Epithelial cell of prostate (primary cell): ENCODE measurements around the gene PAQR6.
"Not testable (repeated sequence)": the region's sequence is repeated elsewhere in the genome, so short reads cannot be mapped to it uniquely, and the experiment has no call there.

Experiments
- DNase-seq: peaks from one replicate; pipeline ENCODE4 v3.0.0-alpha.2; 2011; ENCODE audit warnings: low read depth, low spot score
- H3K27ac ChIP-seq: fragments of 450-650 bp; 2 replicates; pipeline ENCODE4 v1.5.1; 2017; ENCODE audit warnings: mild to moderate bottlenecking

The PAQR6 gene

DNA sequence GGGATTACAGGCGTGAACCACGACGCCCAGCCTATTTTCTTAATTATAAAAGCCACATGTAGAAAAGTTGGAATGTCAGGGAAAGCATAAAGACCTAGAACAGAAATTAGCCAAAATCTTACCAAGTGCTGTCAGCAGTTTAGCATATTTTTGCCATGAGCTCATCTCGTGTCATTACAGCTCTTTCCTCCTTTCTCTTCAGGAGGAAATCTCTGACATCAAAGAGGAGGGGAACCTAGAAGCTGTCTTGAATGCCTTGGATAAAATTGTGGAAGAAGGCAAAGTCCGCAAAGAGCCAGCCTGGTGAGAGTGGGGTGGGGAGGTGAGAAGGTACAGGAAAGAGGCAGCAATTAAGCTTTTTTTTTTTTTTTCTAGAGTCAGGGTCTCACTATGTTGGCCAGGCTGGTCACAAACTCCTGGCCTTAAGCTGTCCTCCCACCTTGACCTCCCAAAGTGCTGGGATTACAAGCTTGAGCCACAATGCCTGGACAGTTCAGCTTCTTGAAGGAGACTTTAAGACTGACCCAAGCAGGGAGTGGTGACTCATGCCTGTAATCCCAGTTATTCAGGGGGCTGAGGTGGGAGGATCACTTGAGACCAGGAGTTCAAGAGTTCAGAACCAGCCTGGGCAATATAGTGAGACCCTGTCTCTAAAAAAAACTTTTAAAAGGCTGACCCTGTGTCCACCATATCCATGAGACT lies 14.3 kb downstream of the PAQR6 start:
- no peak overlapping the region for H3K27ac ChIP-seq
- DNase-seq, result no peak

DNA sequence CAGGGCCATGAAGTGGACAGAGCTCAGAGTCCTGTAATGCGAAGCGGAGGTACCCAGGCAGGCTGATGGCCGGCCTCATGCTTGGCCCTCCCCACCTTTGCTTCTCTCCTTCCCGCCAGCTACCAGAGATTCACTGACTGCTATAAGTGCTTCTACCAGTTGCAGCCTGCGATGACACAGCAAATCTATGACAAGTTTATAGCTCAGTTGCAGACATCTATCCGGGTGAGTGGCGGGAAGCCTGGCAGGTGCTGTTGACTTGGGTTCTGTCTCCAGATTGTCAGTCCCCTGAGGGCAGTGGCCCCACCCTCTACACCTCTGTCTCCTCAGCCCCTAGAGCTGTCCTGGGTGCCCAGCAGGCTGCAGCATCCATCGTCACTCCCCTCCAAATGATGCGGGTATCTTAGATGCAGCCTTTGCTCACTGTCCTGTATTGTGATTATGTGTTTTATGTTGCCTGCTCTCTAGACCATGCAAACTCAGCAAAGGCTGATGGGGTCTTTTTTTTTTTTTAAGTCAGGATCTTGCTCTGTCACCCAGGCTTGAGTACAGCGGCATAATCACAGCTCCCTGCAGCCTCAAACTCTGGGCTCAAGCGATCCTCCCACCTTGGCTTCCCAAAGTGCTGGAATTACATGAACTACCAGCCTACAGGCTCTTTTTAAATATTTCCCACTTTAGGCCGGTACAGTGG lies 15.5 kb downstream of the PAQR6 start:
- DNase-seq, result no peak
- H3K27ac ChIP-seq, result no peak overlapping the region

DNA sequence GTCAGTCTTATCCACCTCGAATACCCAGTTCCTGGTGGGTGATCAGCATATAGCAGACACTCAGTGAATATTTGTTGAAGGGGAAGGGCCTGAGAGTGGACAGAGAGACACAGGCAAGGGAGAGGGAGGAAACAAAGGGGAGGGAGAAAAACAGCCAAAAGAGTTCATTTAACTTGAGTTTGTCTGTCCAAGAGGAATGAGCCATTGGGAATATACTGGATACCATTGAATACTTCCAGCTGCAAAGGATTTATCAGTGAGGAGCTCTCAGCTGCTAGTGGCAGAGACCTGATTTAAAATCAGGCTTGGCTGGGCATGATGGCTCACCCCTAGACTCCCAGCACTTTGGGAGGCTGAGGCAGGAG lies 17.4 kb downstream of the PAQR6 start:
- no peak overlapping the region for H3K27ac ChIP-seq
- DNase-seq, result no peak

DNA sequence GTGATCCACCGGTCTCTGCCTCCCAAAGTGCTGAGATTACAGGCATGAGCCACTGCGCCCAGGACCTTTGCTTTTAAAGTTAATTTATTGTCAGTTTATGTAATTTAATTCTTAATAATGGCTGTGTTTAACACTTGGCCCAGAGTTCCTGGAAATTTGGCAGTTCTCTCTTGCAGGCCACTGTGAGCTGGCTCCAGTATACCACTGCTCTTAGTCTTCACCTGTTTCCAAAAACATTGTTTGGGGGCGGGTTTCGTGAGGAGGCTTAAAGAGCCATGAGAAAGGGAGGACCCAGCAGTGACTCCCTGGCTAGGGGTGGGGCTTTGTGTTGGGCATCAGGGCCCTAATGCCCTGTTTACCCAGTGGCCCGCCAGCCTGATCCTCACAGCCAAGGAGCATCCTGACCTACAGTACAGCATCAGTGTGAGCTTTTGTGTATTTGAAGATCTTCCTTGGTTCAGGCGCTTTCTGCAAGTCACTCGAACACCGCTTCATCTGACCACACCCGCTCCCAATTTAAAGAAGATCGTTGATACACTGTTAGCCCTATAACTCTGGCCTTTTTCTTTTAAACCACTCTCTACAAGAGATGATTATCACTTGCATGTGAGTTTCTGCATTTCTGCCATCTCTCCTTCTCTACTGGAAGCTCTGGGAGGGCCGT lies 17.9 kb downstream of the PAQR6 start:
- no peak overlapping the region for H3K27ac ChIP-seq
- DNase-seq, result no peak

DNA sequence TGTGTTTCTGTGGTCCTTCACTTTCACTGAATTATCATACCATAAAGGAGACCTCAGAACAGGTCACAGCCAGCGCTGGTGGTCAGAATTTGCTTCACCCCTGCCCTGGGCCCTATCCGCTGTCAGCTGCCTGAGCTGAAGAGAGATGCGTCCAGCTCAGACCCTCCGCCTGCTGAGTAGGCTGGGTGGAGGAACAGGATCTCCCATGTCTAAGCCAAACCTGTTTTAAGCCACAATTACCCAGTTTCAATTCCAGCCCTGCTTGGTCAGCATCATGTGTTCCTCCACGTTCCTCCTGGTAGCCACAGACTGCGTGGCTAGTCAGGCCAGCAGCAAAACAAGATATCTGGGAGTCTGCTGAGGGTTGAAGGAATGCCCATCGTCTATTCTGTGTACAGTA lies 19.4 kb downstream of the PAQR6 start:
- H3K27ac ChIP-seq, result no peak overlapping the region
- no peak for DNase-seq

DNA sequence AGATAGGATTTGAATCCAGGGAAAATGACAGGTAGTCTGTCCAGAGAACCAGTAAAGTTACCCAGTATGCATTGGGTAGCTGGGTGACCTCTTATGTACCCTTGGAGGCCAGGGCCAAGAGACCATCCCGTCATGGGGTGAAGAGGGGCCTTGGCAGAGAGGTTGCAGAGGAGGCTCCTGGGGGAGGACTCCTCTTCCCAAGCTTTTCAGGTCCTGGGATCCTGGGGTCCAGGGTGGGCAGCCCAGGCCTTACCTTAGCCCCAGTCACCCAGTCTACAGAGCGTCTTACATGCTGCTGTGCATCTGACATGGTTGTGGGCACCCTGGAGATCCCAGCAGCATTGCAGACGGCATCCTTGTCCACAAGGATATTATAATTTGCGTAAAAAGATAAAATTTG lies 21.1 kb downstream of the PAQR6 start:
- no peak for DNase-seq
- H3K27ac ChIP-seq, result no peak overlapping the region

DNA sequence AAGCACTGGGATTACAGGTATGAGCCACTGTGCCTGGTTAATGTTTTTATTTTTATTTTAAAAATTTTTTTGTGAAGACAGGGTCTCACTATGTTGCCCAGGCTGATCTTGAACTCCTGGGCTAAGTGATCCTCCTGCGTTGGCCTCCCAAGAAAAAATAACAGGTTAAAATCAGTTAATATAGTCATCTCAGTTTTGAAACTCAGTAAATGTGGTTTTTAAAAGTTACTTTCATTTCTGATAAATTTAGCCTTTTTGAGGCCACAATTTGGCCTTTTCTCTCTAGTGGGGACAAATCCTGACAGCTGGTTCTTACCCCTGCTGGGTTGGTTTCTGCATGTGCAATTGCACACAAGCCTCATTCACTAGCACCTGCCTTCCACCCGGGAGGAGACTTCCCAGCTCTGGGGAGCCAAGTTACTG lies 21.7 kb downstream of the PAQR6 start:
- H3K27ac ChIP-seq, result no peak overlapping the region
- no peak for DNase-seq

DNA sequence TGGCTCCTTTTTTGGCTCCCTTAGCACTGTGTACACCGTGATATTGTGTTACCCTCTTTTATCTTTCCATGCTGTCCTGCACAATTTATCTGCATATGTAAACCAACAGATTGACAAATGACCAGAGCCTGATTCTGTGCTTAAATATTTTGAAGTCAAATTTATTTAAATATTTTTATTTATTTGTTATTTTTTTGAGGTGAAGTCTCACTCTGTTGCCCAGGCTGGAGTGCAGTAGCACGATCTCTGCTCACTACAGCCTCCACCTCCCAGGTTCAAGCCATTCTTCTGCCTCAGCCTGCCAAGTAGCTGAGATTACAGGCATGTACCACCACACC lies 22.2 kb downstream of the PAQR6 start:
- H3K27ac ChIP-seq, result no peak overlapping the region
- no peak for DNase-seq

DNA sequence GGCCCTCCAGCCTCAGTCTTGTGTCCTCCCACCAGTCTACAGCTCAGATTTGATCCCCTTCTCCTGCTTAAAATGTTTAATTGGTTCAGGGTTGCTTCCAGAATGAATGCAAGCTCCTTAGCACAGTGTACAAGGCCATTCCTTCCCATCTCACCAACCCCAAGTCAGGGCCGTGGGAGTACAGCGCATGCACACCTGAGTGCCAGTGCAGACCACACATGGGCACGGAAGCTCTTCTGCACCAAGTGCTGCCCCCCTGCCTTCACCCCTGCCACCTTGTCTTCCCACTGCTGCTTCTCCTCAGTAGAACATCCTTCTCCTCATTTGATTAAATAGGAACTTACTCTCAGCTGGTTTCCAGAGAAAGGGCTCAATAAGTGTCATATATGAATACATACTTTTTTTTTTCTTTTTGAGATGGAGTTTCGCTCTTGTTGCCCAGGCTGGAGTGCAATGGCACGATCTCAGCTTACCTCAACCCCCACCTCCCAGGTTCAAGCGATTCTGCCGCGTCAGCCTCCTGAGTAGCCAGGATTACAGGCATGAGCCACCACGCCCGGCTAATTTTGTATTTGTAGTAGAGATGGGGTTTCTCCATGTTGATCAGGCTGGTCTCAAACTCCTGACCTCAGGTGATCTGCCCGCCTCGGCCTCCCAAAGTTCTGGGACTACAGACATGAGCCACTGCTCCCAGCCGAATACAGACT lies 25.7 kb downstream of the PAQR6 start:
- DNase-seq, result no peak
- no peak overlapping the region for H3K27ac ChIP-seq

DNA sequence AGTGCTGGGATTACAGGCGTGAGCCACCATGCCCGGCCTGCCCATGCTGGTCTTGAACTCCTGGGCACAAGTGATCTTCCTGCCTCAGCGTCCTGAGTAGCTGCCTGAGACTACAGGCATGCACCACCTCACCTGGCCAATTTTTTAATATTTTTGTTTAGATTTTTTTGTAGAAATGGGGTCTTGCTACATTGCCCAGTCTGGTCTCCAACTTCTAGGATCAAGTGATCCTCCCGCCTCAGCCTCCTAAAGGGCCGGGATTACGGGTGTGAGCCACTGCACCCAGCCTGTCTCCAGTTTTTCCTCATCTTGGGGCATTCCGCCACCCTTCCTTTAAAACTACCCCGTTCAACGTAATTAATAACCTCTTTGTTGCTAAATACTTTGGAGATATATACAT lies 27.6 kb downstream of the PAQR6 start:
- H3K27ac ChIP-seq, result no peak overlapping the region
- DNase-seq, result no peak

DNA sequence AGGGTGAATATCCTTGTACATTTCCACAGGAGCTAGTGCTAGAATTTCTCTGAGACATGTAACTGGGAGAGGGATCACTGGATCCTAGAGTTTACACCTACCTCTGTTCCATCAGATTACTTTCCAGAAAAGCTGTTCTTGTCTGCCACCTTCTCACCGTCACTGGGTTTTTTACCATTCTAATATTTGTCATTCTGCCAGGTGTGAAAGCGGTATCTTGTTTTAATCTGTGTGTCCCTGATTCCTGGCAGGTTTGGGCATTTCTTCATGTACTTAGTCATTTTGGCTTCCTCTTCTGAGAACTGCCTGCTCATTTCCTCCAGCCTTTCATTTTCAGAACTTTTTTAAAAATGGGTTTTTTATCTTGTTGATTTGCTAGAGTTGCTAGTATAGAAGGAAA lies 30.0 kb downstream of the PAQR6 start:
- DNase-seq, result peak; percentile 14
- H3K27ac ChIP-seq, result peak overlapping the region; percentile 52

DNA sequence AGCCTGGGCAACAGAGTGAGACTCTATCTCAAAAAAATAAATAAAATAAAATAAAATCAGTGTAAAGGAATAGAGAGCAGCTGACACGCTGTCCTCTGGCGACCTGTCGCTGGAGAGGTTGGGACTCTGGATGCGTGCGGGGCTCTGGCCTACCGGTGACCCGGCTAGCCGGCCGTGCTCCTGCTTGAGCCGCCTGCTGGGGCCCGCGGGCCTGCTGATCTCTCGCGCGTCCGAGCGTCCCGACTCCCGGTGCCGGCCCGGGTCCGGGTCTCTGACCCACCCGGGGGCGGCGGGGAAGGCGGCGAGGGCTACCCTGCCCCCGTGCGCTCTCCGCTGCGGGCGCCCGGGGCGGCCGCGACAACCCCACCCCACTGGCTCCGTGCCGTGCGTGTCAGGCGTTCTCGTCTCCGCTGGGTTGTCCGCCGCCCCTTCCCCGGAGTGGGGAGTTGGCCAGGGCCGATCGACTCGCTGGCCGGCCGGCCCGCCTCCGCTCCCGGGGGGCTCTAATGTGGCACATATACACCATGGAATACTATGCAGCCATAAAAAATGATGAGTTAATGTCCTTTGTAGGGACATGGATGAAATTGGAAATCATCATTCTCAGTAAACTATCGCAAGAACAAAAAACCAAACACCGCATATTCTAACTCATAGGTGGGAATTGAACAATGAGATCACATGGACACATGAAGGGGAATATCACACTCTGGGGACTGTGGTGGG lies 31.3 kb downstream of the PAQR6 start:
- DNase-seq, H3K27ac ChIP-seq: not testable (repeated sequence)

DNA sequence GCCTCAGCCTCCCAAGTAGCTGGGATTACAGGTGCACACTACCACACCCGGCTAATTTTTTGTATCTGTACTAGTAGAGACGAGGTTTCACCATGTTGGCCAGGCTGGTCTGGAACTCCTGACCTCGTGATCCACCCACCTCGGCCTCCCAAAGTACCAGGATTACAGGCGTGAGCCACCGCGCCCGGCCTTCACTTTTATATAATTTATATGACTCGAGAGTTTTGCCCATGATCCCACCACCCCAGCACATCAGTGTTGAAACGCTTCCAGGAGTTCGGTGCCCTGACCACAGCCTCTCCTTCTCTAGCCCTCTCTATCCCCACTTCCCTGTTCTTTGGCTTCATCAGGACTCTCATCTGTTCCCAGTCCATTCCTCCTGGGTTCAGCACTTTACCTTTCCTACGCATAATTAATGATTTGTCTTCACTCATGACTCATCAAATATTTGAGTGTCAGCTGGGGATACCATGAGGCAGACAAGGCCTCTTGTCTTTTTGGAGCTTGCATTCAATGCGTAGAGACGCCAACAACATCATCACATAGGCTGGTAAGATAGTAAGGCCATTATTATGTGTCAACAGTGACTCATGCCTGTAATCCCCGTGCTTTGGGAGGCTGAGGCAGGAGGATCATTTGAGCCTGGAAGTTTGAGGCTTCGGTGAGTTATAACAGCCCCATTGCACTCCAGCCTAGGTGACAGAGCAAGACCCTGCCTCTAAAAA lies 33.7 kb downstream of the PAQR6 start:
- H3K27ac ChIP-seq, result peak overlapping the region; percentile 89
- DNase-seq, result peak; percentile 86

DNA sequence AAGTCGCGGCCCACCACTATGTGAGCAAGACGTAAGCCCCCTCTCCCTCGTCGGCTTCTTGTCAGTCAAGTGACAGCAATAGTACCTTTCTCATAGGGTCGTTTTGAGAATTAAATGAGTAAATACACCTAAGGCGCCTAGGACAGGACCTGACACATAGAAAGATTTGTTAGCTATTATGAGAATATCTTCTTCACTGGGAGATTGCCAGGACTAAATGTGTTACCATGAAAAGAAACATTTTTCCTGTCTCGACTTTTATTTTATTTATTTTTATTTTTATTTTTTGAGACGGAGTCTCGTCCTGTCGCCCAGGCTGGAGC lies 34.3 kb downstream of the PAQR6 start:
- peak overlapping the region; percentile 89 for H3K27ac ChIP-seq

DNA sequence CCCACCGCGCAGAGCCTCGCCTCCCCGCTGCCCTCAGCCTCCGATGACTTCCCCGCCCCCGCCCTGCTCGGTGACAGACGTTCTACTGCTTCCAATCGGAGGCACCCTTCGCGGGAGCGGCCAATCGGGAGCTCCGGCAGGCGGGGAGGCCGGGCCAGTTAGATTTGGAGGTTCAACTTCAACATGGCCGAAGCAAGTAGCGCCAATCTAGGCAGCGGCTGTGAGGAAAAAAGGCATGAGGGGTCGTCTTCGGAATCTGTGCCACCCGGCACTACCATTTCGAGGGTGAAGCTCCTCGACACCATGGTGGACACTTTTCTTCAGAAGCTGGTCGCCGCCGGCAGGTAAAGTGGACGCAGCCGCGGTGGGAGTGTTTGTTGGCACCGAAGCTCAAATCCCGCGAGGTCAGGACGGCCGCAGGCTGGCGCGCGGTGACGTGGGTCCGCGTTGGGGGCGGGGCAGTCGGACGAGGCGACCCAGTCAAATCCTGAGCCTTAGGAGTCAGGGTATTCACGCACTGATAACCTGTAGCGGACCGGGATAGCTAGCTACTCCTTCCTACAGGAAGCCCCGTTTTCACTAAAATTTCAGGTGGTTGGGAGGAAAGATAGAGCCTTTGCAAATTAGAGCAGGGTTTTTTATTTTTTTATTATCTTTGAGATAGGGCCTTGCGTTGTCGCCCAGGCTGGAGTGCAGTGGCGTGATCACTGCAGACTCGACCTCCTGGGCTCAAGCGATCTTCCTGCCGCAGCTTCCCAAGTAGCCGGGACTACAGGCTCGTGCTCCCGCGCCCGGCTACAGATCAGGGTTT lies 34.8 kb downstream of the PAQR6 start, which contains the start of gene PMF1:
TSS of gene PMF1 (plus strand) at position 175 of the 811 bp plus-strand sequence. CDS start at position 184, 9 bp downstream.
- H3K27ac ChIP-seq, result peak within 1 kb of the TSS; percentile 89
- DNase-seq, result peak; percentile 69

More for the DNA sequence above, 34.3 kb downstream of the PAQR6 start:
- no peak for DNase-seq

DNA sequence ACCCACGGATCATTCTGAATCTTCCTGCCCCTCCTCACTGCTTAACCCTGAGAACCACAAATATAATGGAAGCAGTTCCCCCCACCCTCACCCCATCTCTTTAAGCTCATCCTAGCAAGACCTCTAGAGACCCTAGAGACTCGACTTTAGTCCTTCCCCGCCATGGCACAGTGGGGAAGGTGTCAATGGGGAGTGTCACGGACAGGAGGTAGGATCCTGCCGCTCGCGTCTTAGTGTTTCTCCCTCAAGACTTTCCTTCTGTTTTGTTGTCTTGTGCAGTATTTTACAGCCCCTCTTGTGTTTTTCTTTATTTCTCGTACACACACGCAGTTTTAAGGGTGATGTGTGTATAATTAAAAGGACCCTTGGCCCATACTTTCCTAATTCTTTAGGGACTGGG lies 35.7 kb downstream of the PAQR6 start:
- no peak for DNase-seq
- peak overlapping the region; percentile 89 for H3K27ac ChIP-seq

DNA sequence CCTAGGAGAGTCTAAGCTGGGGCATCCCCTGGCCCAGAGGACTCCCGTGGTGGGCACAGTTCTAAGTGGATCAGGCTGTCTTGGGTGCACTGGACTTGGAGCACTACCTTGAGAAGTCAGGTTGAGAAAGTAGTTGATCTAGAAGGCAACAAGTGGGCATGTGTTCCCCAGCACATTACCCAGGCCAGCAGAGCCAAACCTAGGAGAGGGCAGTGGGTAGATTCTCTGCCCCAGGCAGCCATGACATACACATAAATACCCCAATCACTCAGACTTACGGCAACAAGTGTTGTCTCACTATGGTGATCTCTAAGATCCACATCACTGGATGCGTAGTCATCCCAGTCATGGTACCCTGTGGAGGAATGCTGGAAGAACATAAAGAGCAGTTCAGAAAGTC lies 36.6 kb downstream of the PAQR6 start:
- DNase-seq, result no peak
- no peak overlapping the region for H3K27ac ChIP-seq

DNA sequence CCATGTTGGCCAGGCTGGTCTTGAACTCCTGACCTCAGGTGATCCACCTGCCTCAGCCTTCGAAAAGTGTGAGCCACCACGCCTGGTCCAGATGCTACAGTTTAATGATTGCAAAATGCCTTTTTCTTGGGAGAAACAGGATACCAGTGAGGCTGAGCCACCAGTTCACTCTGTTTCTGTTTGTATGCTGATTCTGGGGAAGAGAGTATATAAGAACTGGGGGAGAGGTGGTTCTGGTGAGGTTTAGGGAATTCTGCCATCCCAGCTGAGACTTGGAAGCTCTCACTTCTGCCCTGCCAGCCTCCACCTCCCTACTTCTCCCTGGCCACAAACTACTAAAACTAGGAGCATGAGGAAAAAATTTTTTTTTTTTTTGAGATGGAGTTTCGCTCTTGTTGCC lies 43.2 kb downstream of the PAQR6 start:
- H3K27ac ChIP-seq, result no peak overlapping the region
- DNase-seq, result no peak

DNA sequence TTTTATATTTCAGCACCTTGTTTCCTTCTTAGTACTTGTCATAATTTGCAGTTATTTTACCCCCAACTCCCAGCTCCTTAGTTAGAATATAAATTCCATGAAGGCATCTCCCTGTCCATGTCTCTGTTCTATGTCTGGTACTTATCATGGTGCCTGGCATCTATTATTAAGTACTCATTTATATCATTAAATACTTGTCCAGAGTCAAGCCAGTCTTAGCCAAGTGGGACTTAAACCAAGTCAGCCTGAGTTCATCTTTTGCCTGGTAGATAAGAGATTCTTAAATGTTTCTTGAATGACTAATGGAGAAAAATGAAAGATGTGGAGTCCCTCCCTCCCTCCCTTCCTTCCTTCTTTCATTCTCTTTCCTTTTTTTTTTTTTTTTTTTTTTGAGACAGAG lies 44.5 kb downstream of the PAQR6 start:
- no peak for DNase-seq

More for the DNA sequence above, 44.5 kb downstream of the PAQR6 start:
- no peak overlapping the region for H3K27ac ChIP-seq
